Right atrium auricular region (tissue), 2 donors: ENCODE data around the gene CRAMP1. TPM values are rescaled to one million over a fixed set of nuclear protein-coding genes. Genes with fewer than 3 reads are reported as not detected.

Experiments
- DNase-seq: peaks from one replicate; pipeline ENCODE4 v3.0.0-alpha.2; 2019; ENCODE audit warnings: low spot score
- H3K27ac ChIP-seq, 2 donors: fragments of 200-600 bp; sonication (generic); 1 replicate in 1 of 2; 2 replicates in 1 of 2; pipeline ENCODE4 v1.5.1; 2016 to 2019
- H3K27me3 ChIP-seq, 2 donors: fragments of 200-600 bp; sonication (generic); one replicate each; pipeline versions ENCODE4 v1.5.1 to v1.6.0; 2017 to 2019
- H3K36me3 ChIP-seq: fragments of 200-600 bp; sonication (generic); one replicate; pipeline ENCODE4 v1.5.1; 2016
- H3K4me1 ChIP-seq, 2 donors: fragments of 200-600 bp; sonication (generic); one replicate each; pipeline versions ENCODE4 v1.5.1 to v1.6.0; 2017 to 2019
- H3K4me3 ChIP-seq, 2 donors: fragments of 200-600 bp; sonication (generic); 1 replicate in 1 of 2; 2 replicates in 1 of 2; pipeline ENCODE4 v1.5.1; 2017 to 2019; ENCODE audit warnings: mild to moderate bottlenecking in 1 of 2, moderate library complexity in 1 of 2
- H3K9me3 ChIP-seq, 2 donors: fragments of 200-600 bp; sonication (generic); one replicate each; pipeline ENCODE4 v1.5.1; 2019
- total RNA-seq, 2 donors: library from RNA; depleted of rRNA; stranded (reverse); fragments of >200 nt; gene quantifications; one replicate each; pipeline ENCODE4 v1.1.0, GENCODE V29; 2016
- TF ChIP-seq, protein P1 (sequence below), 2 donors: fragments of 200-600 bp; sonication (generic); IDR thresholded peaks; one replicate each; pipeline ENCODE4 v1.5.1; 2019; ENCODE audit warnings: antibody characterized with exemption in 2 of 2

CRAMP1 gene
- total RNA-seq, 2 donors from 2014 or later = 7.7 to 9.7 TPM

DNA sequence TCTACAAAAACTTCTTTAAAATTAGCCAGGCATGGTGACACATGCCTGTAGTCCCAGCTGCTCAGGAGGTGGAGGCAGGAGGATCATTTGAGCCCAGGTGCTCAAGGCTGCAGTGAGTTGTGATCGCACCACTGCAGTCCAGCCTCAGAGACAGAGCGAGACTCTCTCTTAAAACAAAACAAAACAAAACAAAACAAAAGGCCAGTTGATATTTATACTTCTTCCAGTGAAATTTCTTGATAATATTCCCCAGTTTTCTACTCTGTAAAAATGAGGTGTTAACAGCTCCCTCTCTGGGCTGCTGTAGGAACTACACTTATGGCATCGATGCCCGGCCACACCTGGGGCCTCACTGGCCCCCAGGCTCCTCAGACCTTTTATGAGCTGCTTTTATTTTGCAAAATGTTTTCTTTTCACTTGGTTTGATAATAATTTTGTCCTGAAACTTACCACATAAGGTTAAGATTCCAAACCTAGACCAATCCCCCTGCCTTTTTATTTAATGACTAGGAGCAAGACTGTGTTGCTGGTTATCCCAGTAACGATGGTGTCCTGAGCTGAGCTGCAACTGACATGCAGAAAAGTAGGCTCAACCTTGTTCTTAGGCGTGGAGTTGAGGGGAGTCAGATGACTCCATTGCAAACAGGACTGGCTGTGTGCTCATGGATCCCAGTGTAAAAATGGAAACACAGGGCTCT, 111.4 kb downstream of the CRAMP1 start:
- no peak for DNase-seq
- H3K4me1 ChIP-seq = peaks cover 0 to 49% of the 10 kb centered on the region in 2 donors
- no peak overlapping the region for H3K4me3 ChIP-seq
- no peaks in the 10 kb centered on the region for H3K9me3 ChIP-seq
- TF ChIP-seq, protein P1, sequence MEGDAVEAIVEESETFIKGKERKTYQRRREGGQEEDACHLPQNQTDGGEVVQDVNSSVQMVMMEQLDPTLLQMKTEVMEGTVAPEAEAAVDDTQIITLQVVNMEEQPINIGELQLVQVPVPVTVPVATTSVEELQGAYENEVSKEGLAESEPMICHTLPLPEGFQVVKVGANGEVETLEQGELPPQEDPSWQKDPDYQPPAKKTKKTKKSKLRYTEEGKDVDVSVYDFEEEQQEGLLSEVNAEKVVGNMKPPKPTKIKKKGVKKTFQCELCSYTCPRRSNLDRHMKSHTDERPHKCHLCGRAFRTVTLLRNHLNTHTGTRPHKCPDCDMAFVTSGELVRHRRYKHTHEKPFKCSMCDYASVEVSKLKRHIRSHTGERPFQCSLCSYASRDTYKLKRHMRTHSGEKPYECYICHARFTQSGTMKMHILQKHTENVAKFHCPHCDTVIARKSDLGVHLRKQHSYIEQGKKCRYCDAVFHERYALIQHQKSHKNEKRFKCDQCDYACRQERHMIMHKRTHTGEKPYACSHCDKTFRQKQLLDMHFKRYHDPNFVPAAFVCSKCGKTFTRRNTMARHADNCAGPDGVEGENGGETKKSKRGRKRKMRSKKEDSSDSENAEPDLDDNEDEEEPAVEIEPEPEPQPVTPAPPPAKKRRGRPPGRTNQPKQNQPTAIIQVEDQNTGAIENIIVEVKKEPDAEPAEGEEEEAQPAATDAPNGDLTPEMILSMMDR (IDR thresholded peaks at IDR 0.05) = peak; percentile 65 to 83
- peaks cover 35% of the 10 kb centered on the region for H3K36me3 ChIP-seq
- H3K27ac ChIP-seq = peak overlapping the region; percentile 35 to 73
- no peaks in the 10 kb centered on the region for H3K27me3 ChIP-seq

DNA sequence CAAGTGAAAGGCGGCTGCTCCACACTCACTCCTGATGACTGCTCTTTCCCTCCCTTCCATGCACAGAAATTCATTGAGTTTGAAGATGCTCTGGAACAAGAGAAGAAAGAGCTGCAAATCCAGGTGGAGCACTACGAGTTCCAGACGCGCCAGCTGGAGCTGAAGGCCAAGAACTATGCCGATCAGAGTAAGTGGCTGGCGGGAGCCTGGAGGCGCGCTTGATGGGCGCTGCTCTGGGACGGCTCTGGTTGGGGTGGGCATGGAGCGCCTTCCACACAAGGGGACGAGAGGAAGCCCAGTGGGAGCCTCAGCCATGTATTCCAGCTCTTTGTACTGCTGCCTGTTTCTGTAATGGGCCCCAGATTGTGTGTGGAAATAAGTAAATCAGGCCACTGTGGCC, 112.3 kb downstream of the CRAMP1 start:
- DNase-seq = no peak
- Histone ChIP-seq H3K4me3 (no peak overlapping the region), H3K27me3 (no peaks in the 10 kb centered on the region), H3K9me3 (no peaks in the 10 kb centered on the region), H3K36me3 (peaks cover 44% of the 10 kb centered on the region), H3K27ac (no peak overlapping the region), H3K4me1 (peaks cover 0 to 41% of the 10 kb centered on the region in 2 donors)
- TF ChIP-seq, protein P1 (IDR thresholded peaks at IDR 0.05) = no peak

DNA sequence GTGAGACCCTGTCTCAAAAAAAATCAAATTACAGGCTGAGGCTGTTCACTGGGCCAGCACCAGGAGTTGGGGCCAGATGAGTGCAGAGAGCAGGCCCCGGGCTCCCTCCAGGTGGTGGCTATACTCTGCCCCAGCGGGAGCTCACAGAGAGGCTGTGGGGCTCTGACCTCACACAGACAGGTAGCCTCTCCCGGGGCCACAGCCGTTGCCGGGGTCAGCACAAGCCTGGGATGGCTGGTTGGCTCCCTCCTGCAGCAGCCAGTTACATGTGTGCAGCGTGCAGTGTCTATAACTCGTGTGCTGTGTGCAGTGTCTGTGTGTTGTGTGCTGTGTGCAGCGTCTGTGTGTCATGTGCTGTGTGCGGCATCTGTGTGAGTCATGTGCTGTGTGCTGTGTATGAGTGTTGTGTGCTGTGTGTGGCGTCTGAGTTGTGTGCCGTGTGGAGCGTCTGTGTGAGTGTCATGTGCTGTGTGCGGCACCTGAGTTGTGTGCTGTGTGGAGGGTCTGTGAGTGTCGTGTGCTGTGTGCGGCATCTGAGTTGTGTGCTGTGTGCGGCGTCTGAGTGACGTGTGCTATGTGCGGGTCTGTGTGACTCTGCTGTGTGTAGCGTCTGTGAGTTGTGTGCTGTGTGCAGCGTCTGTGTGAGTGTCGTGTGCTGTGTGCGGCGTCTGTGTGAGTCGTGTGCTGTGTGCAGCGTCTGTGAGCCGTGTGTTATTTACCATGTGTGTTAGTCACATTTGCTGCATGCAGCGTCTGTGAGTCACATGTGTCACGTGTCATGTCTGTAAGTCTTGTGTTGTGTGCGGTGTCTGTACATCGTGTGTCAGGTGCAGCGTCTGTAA, 114.7 kb downstream of the CRAMP1 start:
- TF ChIP-seq, protein P1 (IDR thresholded peaks at IDR 0.05) = no peak
- Histone ChIP-seq H3K4me3 (no peak overlapping the region), H3K9me3 (no peaks in the 10 kb centered on the region), H3K36me3 (peaks cover 55% of the 10 kb centered on the region), H3K27me3 (no peaks in the 10 kb centered on the region), H3K4me1 (peaks cover 0 to 22% of the 10 kb centered on the region in 2 donors), H3K27ac (no peak overlapping the region)
- DNase-seq = no peak

Other genes with a start within 250 kb of the CRAMP1 start
- gene UNKL, start 197.7 kb upstream of the CRAMP1 start, total RNA-seq = 10 to 100 TPM; 11.0 to 17.6 TPM
- gene UQCC4, start 191.6 kb upstream of the CRAMP1 start, total RNA-seq = 10 to 100 TPM; 13.4 to 19.7 TPM
- gene PERCC1, start 181.3 kb upstream of the CRAMP1 start, total RNA-seq = not detected
- not detected for gene CCDC154, start 167.8 kb upstream of the CRAMP1 start, total RNA-seq
- gene CLCN7, start 137.3 kb upstream of the CRAMP1 start, total RNA-seq = 10 to 100 TPM; 19.4 to 31.7 TPM
- gene PTX4, start 123.4 kb upstream of the CRAMP1 start, total RNA-seq = under 1 TPM in 1 of 2 donors, not detected in 1; 0.24 TPM
- 10 to 100 TPM; 11.3 to 11.5 TPM for gene TELO2, start 119.0 kb upstream of the CRAMP1 start, total RNA-seq
- gene TMEM204, start 78.7 kb upstream of the CRAMP1 start, total RNA-seq = 10 to 100 TPM; 35.1 to 42.2 TPM
- gene IFT140, start 288 bp upstream of the CRAMP1 start, total RNA-seq = 10 to 100 TPM in 1 of 2 donors, 1 to 10 TPM in 1; 6.4 to 13.0 TPM
- 10 to 100 TPM; 11.7 to 16.1 TPM for gene JPT2, start 65.9 kb downstream of the CRAMP1 start, total RNA-seq
- 10 to 100 TPM; 43.1 to 43.3 TPM for gene MAPK8IP3, start 93.8 kb downstream of the CRAMP1 start, total RNA-seq
- gene NME3, start 159.2 kb downstream of the CRAMP1 start, total RNA-seq = 10 to 100 TPM; 51.3 to 56.2 TPM
- 1 to 10 TPM; 3.5 to 5.0 TPM for gene EME2, start 160.4 kb downstream of the CRAMP1 start, total RNA-seq
- gene MRPS34, start 160.8 kb downstream of the CRAMP1 start, total RNA-seq = 10 to 100 TPM; 58.8 to 77.9 TPM
- gene SPSB3, start 170.2 kb downstream of the CRAMP1 start, total RNA-seq = 10 to 100 TPM; 41.9 to 49.0 TPM
- gene NUBP2, start 170.6 kb downstream of the CRAMP1 start, total RNA-seq = 10 to 100 TPM; 70.3 to 77.9 TPM
- not detected for gene IGFALS, start 181.3 kb downstream of the CRAMP1 start, total RNA-seq
- gene HAGH, start 214.5 kb downstream of the CRAMP1 start, total RNA-seq = 100 to 1,000 TPM; 208 to 227 TPM
- gene FAHD1, start 214.8 kb downstream of the CRAMP1 start, total RNA-seq = 10 to 100 TPM; 35.8 to 59.3 TPM